ENCODE measurements around the gene SPEF2.
"Not testable (repeated sequence)": the region's sequence is repeated elsewhere in the genome, so short reads cannot be mapped to it uniquely, and the experiment has no call there.

The SPEF2 gene

GRCh38 chr5:35651002-35651756 lies 33.5 kb downstream of the SPEF2 start:
- peak; percentile 28 for DNase-seq (ENCODE audit: low spot score)

- no peak for DNase-seq (ENCODE audit: low spot score)
Observed at GRCh38 chr5:35656721-35657120, 39.1 kb downstream of the SPEF2 start.

- DNase-seq (ENCODE audit: low spot score), result no peak
Observed at GRCh38 chr5:35657877-35658276, 40.2 kb downstream of the SPEF2 start.

- DNase-seq (ENCODE audit: low spot score), result no peak
Observed at GRCh38 chr5:35659556-35659955, 41.9 kb downstream of the SPEF2 start.

GRCh38 chr5:35660451-35660850 lies 42.8 kb downstream of the SPEF2 start:
- DNase-seq (ENCODE audit: low spot score), result no peak

- no peak for DNase-seq (ENCODE audit: low spot score)
Observed at GRCh38 chr5:35664584-35664983, 46.9 kb downstream of the SPEF2 start.

- DNase-seq (ENCODE audit: low spot score), result no peak
Observed at GRCh38 chr5:35665096-35665495, 47.4 kb downstream of the SPEF2 start.

GRCh38 chr5:35668319-35668718 lies 50.7 kb downstream of the SPEF2 start:
- DNase-seq (ENCODE audit: low spot score), result no peak

GRCh38 chr5:35668794-35669193 lies 51.1 kb downstream of the SPEF2 start:
- DNase-seq (ENCODE audit: low spot score), result no peak

- DNase-seq (ENCODE audit: low spot score), result no peak
Observed at GRCh38 chr5:35671541-35672295, 54.1 kb downstream of the SPEF2 start.

- not testable (repeated sequence) for DNase-seq (ENCODE audit: low spot score)
Observed at GRCh38 chr5:35672296-35672655, 54.6 kb downstream of the SPEF2 start.

GRCh38 chr5:35672995-35673394 lies 55.3 kb downstream of the SPEF2 start:
- DNase-seq (ENCODE audit: low spot score), result peak; percentile 1

- no peak for DNase-seq (ENCODE audit: low spot score)
Observed at GRCh38 chr5:35674049-35674448, 56.4 kb downstream of the SPEF2 start.

GRCh38 chr5:35675392-35675791 lies 57.7 kb downstream of the SPEF2 start:
- no peak for DNase-seq (ENCODE audit: low spot score)

GRCh38 chr5:35677878-35678277 lies 60.2 kb downstream of the SPEF2 start:
- no peak for DNase-seq (ENCODE audit: low spot score)

GRCh38 chr5:35678661-35679060 lies 61.0 kb downstream of the SPEF2 start:
- no peak for DNase-seq (ENCODE audit: low spot score)

GRCh38 chr5:35679357-35679756 lies 61.7 kb downstream of the SPEF2 start:
- no peak for DNase-seq (ENCODE audit: low spot score)

- DNase-seq (ENCODE audit: low spot score), result no peak
Observed at GRCh38 chr5:35681911-35682310, 64.2 kb downstream of the SPEF2 start.

GRCh38 chr5:35683466-35683865 lies 65.8 kb downstream of the SPEF2 start:
- no peak for DNase-seq (ENCODE audit: low spot score)

GRCh38 chr5:35685161-35685560 lies 67.5 kb downstream of the SPEF2 start:
- DNase-seq (ENCODE audit: low spot score), result no peak

GRCh38 chr5:35687961-35688360 lies 70.3 kb downstream of the SPEF2 start:
- no peak for DNase-seq (ENCODE audit: low spot score)

- DNase-seq (ENCODE audit: low spot score), result no peak
Observed at GRCh38 chr5:35694481-35694880, 76.8 kb downstream of the SPEF2 start.

- DNase-seq (ENCODE audit: low spot score), result no peak
Observed at GRCh38 chr5:35698047-35698808, 80.6 kb downstream of the SPEF2 start.
